Colon (tissue), 2 donors: ENCODE data around the gene CXorf66.
"Not testable (repeated sequence)": the region's sequence is repeated elsewhere in the genome, so short reads cannot be mapped to it uniquely, and the experiment has no call there.

Experiments
- FAIRE-seq: peaks from 2 replicates; lab custom pipeline; 2012; peaks lifted over from hg19 to GRCh38; lab: Jason Lieb, UNC
- donor health status: control.
- donor health status: control.

The CXorf66 gene, protein sequence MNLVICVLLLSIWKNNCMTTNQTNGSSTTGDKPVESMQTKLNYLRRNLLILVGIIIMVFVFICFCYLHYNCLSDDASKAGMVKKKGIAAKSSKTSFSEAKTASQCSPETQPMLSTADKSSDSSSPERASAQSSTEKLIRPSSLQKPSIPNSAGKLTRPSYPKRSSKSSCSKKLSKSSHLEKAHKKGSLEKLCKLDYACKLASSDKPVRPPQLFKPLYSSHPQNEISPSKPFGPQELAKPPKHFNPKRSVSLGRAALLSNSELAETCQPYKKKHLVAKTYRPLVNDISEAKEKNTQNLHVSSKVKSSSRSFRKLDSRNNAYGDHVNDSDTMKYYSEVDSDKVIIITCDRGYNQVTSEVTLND

DNA sequence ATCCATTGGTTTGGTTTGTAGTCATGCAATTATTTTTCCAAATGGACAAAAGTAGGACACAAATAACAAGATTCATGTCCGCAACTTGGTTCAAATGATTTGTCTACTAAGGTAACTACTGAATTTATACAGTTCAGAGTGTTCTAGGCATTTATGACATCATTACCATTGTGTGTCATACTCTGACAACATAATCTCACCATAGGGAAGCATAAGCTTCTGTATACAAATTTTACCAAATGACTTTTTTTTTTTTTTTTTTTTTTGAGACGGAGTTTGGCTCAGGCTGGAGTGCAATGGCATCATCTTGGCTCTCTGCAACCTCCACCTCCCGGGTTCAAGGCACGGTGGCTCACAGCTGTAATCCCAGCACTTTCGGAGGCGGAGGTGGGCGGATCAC, at the start of gene CXorf66:
TSS of gene CXorf66 (minus strand) at position 101 of the 400 bp plus-strand sequence. CDS start at position 76, 25 bp downstream.
- no peak for FAIRE-seq

DNA sequence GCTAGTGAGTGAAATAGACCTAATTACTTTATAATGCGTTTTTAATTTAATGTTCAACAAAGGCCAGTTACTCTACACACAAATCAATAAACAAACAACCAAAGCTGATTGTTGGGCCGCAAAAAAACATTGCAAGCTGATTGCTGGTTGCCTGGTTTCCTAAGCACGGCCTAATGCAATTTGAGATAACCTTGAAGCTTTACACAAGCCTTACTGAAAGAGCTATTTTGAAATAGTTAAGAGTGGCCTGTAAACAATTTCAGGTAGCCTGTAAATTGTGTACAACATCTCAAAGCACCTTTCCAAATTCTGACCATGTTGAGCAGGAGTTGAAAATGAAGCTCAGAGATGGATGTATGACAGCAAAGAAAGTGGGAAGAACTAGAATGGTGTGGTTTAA, 17.5 kb upstream of the CXorf66 start:
- no peak for FAIRE-seq

DNA sequence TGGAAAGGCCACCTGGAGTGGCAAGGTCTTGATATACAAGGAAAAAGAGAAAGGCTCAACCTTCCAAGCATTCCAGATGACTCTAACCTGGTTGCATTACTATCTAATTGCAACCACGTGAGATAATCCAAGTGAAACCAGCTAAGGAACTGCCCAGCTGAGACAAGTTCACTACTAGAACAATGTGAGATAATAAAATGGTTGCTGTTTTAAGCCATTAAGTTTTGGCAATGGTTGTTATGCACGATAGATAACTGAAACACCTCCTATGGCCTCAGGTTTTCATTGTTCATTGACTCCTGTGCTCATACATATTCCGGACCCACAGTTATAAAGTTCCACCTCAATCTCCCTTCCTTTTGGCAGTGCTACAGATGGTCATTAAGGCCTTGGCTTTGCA, 9.2 kb upstream of the CXorf66 start:
- no peak for FAIRE-seq

DNA sequence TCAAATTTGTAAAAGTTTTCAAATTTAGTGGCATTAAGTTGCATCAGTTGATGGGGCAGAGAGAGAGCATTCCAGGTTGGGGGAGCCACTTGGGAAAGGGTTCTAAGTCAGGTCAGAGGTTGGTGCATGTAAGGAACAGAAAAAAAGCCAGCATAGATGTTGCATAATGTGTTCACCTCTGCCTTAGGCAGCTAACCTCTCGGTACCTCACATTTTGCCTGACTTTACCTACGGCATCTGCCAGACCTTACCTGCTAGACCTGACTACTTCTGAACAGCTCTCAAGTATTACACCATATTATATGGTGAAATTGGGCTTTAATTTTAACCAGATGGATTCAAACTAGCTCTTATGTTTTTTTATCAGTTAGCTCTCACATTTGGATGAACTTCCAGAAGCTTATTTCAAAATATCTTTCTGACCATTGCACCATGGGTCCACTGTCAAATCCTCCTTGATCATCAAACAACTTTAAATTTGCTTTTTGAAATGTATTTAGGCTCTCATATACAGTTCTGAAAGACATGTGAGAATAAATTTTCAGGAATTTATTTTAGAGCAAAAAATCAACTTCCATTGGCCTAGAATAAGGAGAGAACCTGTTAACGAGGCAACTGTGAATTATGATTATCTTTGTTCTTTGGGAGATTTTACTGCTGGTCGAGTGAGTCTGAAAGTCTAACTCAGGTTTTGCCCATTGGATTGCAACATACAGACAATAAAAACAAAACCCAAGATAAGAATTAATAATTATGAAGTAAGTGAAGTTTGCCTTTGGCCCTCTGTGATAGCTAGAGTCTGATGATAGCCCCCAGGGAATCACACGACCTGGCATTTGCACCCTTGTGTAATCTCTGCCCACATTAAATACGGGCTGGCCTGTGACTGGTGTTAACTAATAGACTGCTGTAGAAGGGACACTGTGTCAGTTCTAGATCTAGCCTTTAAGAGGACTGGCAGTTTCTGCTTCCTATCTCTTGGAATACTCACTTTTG, 7.6 kb upstream of the CXorf66 start:
- no peak for FAIRE-seq

DNA sequence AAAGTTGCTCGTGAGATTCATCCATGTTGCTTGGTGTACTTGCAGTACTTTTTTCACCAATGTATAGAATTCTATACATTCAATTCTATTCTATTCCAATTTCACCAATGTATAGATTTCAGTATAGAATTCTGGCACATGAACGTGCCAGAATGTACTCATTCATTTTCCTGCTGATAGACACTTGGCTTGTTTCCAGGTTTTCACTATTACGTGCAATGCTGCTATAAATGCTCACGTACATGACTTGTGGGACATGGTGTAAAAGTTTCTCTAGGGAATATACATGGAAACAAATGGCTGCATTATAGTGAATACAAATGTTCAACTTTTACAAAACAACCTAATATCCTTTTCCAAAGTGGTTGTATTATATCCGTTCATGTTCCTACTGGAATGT, 6.8 kb upstream of the CXorf66 start:
- FAIRE-seq = no peak

DNA sequence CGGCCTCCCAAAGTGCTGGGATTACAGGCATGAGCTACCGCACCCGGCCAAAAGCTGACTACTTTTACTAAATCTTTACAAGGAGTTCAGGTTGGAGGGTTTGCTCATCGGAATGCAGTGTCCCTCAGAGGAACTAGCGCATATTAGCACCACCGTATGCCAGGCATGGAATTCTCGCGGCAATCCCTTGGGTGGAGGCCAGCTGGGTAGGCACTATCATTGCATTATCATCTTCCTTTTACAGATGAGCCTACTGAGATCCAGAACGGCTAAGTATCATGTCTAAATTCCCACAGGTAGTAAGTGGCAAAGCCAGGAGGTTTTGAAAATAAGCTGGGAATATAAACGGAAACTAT, 6.1 kb upstream of the CXorf66 start:
- no peak for FAIRE-seq

DNA sequence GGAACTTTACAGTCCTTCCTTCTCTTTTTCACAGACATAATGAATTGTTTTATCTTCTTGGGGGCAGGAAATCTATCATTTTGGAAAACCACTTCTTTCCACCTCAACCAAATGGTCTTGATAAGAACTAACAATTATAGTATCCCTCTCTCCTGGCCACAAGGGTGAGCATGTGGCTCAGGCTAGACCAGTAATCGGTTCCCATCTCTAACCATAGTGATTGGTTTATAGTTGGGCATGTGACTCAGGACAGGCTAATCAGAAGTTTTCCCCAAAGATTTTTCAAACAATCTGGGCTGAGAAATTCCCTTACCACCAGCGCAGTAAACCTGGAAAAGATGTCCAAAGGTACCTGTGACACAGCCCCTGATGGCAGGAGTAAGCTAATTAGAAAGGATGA, 4.0 kb upstream of the CXorf66 start:
- FAIRE-seq = no peak

DNA sequence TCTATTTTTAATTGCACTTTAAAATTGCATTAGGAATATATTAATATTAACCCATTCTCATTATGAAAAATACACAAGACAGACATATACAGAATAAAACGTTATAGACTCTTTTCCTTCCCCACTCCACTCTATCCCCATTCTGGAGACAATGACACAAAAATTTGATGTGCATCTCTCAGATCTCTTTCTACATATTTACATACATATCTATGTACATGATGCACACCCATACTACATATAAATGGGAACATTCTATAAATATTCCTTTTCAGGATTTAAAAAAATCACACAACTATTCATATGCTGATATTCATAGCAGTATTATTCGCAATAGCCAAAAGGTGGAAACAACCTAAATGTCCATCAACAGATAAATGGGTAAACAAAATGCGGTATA, 2.4 kb upstream of the CXorf66 start:
- no peak for FAIRE-seq

DNA sequence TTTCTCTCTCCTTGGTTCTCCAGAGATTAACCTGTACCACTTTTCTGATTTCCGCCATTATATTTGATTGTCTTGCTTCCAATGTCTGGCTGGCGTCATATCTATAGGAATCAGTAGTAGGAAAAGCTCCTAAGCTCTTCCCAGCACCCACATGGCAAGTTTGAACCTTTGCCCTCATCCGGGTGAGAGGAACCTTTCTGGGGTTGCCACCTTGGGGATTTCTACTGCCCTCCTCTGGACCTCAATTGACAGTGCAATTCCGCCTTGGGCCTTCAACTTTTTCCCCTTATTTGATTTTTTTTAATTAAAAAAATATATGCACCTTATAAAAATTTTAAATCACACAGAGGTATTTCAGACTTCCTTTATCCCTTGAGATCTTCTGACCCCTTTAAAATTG, 2.0 kb upstream of the CXorf66 start:
- no peak for FAIRE-seq

DNA sequence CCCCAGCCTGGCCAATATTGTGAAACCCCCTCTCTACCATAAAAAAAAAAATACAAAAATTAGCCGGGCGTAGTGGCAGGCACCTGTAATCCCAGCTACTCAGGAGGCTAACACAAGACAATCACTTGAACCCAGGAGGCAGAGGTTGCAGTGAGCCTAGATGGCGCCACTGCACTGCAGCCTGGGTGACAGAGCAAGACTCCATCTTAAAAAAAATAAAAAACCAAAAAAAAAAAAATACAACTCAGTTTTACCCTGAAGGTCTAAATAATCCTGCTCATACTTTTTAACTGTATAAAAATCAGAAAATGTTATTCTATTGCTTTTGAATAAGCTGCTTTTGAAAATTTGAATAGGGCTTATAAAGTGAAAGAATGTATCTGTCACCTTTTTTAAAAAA, 838 bp upstream of the CXorf66 start:
- not testable (repeated sequence) for FAIRE-seq

DNA sequence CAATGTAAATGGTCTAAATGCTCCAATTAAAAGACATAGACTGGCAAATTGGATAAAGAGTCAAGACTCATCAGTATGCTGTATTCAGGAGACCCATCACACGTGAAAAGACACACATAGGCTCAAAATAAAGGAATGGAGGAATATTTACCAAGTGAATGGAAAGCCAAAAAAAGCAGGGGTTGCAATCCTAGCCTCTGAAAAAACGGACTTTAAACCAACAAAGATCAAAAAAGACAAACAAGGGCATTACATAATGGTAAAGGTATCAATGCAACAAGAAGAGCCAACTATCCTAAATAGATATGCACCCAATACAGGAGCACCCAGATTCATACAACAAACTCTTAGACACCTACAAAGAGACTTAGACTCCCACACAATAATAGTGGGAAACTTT, 4.2 kb downstream of the CXorf66 start:
- FAIRE-seq = not testable (repeated sequence)

DNA sequence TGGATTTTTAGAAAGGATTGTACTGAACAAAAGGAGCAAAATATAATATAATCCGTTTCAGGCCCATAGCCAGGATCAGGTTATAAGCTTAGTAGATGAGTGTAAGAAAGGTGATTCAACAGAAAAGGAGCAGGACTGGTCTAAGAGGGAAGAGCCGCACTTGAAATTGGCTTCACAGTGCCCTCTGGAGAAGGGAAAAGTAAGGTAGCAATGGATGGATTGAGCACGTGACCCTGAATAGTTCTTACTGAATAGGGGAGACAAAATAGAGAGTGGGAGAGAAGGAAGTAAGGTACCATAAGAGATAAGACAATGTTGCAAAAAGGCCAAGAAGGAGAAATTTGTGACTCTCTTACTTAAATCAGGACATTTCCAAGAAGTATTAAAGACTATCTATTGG, 15.6 kb downstream of the CXorf66 start:
- FAIRE-seq = no peak

DNA sequence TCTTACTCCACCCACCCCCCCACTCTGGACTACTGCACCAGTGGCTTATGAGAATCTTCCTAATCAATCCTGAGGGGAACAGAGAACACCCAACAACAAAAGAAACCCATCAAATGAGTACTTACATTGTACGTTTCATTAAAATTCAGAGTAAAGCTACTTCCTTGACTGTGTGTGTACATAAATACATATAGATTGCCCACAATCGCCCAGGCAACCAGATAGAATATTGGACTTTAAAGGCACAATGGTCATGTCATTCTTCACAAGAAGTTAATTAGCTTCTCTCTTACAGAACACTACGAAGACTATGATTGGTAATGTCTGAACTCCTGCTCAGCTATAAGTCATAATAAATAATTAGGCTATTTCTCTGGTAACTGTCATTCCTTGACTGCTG, 20.2 kb downstream of the CXorf66 start:
- no peak for FAIRE-seq

DNA sequence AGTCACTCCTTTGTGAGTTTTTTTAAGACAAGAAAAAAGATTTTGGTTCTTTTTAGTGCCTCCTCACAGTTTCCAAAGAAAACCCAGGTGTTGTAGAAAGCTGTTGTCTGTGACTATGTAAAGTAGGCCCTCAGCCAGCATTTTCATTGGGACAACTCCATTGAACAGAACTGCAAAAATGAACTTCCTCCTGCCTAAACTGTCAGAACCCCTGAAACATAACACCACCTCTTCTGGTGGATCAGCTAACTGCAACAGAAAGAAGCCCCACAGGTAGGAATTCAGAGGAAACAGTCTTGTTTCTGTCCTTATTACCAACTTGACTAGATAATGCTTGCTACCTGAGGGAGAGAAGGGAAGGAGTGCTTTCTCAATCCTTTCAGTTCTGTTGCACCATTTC, 29.1 kb downstream of the CXorf66 start:
- no peak for FAIRE-seq

DNA sequence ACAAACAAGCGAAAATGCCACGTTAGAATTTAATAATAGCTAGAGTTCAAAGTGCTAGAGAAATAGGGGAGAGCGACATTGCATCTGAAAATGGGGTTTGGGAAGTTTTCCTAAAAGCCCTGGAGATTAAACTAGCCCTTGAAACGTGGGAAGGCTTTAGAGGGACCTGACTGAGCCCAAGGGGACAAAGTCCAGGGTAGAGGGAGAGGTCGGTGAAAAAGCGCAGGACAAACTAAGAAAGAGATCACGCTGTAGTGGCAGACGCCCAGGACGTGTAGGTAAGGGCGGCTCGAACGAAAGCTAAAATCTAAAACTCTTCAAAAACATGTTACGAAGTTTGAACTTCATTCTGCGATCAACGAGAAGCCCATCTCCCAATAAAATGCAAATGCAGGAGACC, 31.4 kb downstream of the CXorf66 start:
- peak; percentile 87 for FAIRE-seq

DNA sequence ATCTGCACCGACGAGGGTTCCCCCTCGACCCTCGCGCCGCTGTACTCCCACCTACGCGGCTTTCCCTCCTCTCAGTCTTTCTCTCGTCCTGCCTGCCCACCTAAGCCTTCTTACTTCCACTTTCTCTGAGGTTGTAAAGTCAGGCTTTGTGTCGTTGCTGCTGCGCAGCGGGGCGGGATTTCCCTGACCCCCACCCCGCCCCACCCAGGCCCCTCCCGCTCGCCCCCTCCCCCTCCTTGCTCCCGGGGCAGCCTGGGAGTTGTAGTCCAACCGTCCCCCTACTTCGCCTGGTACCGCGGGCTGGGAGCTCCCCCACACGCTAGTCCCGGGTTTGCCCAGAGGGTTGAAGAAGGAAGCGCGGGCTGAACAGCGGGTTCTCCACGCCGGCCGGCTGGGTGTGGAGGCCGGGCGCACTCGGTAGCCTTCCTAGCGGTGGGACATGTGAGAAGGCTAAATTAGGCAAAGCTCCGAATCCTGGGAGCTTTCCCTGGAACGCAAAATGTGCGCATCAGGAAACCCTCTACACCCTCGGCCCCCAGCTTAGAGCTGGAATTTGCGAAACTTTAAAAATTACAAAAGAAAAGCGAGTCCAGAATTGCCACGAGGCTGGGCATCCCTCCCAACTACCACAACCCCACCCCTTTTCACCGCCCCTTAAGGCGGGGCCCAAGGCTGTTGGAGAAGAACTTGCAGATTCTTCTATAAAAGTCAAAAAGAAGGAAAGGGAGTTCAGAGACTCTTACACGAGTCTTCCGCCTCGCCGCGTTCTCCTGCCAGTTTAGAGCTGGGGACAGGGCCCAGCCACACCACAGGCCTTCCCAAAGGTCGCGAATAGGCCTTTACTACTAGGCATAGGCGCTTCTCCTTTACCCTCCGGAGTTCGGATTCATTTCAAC, 32.2 kb downstream of the CXorf66 start, which contains the start of gene ATP11C:
TSS of gene ATP11C (minus strand) at position 153 of the 896 bp plus-strand sequence. CDS start 1,011 bp downstream, outside the sequence.
- no peak for FAIRE-seq

DNA sequence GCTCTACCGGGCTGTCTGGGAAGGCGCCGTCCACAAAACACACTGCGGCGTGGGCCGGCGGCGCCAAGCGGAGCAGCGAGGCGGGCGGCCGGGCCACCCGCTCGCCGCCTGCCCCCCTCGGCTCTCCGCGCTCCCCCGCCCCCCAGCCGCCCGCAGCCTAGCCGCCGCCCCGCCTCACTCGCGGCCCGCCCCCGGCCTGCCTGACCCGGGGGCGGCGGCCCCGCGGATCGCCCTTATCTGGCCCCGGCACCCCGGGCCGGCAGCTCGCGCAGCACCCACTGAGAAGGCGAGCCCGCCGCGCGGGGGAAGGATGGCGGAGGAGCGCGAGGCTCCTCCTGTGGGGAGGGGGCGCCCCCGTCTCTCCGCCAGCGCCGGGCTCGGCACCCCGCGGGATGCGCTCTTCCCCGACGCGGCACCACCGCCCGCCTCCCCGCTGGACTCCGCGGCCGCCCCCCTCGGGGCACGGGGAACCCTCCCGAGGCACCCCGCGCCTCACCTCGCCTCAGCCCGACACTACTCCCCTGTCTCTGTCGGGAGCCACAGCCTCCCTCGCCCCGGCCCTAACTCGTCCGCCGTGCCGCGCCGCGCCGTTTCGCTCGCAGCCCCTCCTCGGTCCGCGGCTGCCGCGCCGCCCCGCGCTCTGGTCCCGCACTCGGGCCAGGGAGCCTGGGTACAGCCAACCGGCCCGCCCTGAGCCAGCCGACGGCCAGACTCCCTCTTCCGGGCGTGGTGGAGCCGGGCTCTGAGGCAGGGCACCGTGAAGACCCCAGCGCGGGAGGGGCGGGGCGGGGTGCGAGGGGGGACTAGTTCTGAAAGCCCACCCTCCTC, 33.0 kb downstream of the CXorf66 start:
- no peak for FAIRE-seq

DNA sequence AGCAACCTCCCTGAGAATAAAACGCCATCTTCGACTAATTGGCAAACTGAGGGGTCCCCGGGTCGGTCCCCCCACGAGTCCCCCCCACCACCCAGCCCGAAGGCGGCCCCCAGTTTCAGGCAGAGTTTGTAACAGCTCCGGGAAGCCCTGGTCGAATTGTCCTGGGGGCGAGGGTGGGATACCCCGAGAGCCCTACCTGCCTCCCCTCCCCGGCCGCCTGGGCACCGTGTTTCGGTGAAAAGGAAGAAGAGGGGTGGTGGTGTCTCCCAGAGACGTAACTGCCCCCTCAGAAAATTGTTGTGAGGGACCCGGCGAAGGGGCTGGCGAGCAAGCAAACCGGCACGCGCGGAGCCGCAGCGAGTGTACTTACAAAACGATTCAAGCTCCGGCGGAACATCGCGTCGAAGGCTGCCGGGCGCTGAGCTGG, 33.7 kb downstream of the CXorf66 start:
- FAIRE-seq = no peak

DNA sequence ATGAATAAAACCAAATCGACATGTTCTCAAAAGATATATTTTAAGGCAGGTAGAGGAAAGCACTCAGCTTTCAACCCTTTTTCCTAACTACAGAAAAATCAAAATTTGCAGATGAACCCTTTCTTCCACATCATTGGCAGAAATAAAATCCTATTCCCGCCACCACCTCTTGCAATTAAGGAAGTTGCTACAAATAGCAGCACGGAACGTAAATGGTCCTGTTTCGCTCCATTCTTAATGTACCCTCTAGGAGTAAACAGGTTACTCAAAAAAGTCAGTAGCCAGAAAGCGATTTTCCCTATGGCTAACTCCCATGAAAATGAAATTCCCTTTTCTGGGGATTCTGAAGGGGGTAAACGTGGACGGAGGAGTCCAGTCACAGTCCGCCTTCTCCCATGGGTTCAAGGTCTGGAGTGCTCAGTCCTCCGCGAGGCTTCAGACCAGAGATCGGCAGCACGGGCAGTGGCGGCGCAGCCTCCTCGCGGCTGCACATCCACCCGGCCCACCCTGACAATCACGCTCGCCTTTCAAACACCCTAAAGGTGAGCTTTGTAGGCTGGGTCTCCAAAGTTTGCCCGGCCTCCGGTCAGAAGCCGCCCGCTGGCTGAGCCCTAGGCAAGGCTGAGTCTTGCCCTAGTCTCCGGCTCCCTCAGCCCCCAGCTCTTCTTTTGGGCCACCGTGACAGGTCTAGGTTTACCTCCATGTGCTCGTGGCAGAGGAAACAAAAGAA, 34.2 kb downstream of the CXorf66 start:
- no peak for FAIRE-seq

DNA sequence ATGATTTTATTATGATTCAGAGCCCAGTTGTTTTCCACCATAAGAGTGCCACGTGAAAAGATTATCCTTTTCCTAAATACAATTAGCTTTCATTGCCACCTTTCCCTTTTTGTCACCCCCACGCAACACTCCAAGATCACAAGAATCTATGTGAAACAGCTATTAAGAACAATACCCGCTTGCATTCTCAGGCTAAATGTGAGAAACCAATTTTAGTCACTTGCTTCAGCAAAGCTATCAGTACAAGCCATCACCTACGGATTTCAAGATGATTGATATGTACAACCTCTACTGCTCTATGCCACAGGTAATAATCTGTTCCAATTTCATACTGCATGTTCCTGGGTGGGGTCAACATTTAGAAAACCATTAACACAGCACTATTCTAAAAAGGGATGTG, 34.9 kb downstream of the CXorf66 start:
- no peak for FAIRE-seq
